Activated T-helper 1 cell treated with anti-CD3 and anti-CD28 coated beads, Interleukin-2, amount 50 U/mL, for 16 hours (primary cell): ENCODE results near the gene KCNAB1.
"Not testable (repeated sequence)": the region's sequence is repeated elsewhere in the genome, so short reads cannot be mapped to it uniquely, and the experiment has no call there.

ENCODE experiments used
- DNase-seq, 2 donors: peaks; one replicate each; pipeline ENCODE4 v3.0.0-alpha.2; 2020; ENCODE audit warnings: low read depth in 1 of 2, low spot score in 1 of 2

Gene KCNAB1

DNA sequence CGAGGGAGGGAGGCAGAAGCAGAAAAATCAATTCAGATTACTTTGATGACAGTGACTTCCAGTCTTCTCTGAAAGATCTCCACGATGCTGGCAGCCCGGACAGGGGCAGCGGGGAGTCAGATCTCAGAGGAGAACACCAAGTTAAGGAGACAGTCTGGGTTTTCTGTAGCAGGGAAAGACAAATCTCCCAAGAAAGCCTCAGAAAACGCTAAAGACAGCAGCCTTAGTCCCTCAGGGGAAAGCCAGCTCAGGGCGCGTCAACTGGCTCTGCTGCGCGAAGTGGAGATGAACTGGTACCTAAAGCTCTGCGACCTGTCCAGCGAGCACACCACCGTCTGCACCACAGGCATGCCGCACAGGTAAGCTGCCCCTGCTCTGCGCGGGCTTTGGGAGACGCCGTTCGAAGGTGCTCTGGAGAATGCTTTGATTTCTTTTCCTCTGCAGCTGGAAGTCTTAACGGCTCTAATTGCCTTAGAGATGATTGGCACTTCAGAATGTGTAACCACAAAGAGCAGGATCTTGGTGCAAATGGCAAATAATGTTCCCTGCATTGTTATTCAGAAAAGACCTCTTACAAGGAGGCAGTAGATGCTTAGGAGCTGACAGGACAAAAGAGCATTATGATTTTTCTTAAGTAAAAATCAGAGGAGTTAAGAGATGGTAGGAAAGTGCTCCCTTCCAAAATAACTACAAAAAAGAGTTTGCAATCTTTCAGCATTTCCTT lies at the start of gene KCNAB1:
Gene KCNAB1 (plus strand): TSS at position 51 of the 724 bp plus-strand sequence.
- no peak for DNase-seq

DNA sequence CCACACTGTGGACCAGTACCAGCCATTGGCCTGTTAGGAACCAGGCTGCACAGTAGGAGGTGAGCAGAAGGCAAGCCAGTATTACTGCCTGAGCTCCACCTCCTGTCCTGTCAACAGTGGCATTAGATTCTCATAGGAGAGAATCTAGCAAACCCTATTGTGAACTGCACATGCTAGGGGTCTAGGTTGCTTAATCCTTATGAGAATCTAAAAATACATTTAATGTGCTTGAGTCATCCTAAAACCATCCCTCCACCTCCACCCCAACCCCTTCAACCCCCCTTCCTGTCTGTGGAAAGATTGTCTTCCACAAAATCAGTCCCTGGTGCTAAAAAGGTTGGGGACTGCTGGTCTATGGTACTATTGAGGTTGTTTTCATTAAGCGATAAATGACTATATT lies 49.3 kb upstream of the KCNAB1 start:
- no peak for DNase-seq

DNA sequence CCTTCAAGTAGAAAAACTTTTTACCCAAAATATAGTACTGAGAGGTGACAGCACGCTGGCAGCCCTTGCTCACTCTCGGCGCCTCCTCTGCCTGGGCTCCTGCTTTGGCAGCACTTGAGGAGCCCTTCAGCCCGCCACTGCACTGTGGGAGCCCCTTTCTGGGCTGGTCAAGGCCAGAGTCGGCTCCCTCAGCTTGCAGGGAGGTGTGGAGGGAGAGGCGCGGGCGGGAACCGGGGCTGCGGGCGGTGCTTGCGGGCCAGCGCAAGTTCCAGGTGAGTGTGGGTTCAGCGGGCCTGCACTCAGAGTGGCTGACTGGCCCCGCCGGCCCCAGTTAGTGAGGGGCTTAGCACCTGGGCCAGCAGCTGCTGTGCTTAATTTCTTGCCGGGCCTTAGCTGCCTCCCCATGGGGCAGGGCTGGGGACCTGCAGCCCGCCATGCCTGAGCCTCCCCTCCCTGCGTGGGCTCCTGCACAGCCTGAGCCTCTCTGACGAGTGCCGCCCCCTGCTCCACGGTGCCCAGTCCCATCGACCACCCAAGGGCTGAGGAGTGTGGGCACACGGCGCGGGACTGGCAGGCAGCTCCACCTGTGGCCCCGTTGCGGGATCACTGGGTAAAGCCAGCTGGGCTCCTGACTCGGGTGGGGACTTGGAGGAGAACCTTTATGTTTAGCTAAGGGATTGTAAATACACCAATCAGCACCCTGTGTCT lies 47.3 kb upstream of the KCNAB1 start:
- not testable (repeated sequence) for DNase-seq

DNA sequence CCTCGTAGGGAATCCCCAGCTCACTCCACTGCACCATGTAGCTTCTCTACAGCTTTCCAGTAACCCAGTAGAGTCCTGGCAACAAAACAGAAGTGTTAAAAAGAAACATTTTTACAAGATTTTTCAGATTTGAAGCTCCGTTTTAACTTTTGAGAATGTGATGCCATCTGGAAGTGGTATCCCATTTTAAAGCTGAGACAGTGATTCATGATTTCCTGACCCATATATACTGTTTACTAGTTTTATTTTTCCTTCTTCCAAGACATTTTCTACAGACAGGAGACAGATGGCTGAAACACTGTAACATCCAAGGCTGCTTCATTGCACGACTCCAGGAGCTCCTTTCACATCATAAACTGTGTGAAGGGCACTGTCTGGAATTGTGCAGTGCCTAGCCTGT lies 30.3 kb upstream of the KCNAB1 start:
- no peak for DNase-seq

DNA sequence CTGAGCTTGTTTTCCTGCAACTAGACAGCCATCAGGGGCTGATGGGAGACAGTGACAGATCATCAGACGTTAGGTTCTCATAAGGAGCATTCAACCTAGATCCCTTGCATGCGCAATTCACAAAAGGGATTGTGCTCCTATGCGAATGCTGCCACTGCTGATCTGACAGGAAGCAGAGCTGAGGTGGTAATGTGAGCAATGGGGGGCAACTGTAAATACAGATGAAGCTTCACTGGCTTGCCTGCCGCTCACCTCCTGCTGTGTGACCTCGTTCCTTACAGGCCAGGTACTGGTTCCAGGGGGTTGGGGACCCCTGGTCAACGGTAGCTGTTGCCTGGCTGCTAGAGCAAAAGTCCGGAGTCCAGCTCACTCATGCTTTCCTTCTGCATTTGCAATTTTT lies 26.4 kb upstream of the KCNAB1 start:
- DNase-seq: no peak

DNA sequence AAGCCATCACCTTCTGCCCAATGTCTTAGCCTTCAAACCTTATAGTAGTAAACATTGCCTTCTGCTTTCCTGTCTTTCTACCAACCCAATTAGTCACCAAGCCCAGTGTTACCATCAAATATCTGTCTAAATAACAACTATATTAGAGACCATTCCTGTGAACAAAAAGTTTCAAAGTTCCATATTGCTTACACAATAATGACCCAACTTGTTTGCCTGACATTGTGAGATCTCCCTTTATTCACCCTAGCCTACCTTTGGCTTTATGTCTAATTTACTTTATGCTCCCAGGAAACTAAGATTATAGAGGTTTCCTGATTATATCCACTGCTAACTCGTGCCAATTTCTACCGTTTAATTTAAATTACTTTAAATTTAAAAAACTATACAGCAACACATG lies 26.0 kb upstream of the KCNAB1 start:
- DNase-seq: no peak

DNA sequence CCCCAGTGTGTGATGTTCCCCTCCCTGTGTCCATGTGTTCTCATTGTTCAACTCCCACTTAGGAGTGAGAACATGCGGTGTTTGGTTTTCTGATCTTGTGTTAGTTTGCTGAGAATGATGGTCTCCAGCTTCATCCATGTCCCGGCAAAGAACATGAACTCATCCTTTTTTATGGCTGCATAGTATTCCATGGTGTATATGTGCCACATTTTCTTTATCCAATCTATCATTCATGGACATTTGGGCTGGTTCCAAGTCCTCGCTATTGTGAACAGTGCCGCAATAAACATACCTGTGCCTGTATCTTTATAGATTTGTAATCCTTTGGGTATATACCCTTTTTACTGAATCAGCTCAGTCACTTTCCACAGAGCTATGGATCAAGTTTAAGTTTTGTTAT lies 24.7 kb upstream of the KCNAB1 start:
- DNase-seq: not testable (repeated sequence)

DNA sequence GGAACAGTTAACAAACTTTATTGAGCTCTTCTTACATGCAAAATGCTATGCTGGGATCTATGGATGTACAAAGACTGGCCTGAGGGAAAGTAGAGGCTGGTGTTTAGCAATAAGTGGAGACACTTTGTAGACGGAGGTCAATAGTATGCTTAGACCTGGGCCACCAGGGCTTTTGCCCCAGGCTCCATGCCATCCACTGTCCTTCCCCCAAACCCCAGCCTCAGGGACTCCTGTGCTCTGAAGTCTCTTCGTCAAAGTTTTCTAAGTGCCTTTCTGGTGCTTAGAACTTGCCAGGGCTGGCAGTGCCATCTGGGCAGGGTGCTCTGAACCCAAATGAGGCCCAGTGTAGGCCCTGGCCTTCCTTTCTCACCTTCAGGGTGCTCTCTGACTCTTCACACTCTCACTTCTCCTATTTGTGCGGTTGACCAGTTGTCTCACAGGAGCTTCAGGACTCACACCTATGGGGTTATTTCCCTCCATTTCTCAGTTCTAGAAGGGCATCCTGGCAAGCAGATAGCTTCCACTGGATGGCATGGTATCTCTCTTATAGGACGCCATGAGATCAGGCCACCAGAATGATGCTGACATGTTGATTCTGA lies 21.8 kb upstream of the KCNAB1 start:
- no peak for DNase-seq

DNA sequence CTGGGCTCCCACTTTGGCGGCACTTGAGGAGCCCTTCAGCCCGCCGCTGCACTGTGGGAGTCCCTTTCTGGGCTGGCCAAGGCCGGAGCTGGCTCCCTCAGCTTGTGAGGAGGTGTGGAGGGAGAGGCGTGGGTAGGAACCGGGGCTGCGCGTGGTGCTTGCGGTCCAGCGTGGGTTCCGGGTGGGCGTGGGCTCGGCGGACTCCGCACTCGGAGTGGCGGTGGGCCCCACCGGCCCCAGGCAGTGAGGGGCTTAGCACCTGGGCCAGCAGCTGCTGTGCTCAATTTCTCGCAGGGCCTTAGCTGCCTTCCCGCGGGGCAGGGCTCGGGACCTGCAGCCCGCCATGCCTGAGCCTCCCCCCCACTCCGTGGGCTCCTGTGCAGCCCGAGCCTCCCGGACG lies 21.0 kb upstream of the KCNAB1 start:
- DNase-seq: not testable (repeated sequence)

DNA sequence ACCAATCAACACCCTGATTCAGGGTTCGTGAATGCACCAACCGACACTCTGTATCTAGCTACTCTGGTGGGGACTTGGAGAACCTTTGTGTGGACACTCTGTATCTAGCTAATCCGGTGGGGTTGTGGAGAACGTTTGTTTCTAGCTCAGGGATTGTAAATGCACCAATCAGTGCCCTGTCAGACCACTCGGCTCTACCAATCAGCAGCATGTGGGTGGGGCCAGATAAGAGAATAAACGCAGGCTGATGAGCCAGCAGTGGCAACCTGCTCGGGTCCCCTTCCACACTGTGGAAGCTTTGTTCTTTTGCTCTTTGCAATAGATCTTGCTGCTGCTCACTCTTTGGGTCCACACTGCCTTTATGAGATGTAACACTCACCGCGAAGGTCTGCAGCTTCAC lies 20.4 kb upstream of the KCNAB1 start:
- not testable (repeated sequence) for DNase-seq

DNA sequence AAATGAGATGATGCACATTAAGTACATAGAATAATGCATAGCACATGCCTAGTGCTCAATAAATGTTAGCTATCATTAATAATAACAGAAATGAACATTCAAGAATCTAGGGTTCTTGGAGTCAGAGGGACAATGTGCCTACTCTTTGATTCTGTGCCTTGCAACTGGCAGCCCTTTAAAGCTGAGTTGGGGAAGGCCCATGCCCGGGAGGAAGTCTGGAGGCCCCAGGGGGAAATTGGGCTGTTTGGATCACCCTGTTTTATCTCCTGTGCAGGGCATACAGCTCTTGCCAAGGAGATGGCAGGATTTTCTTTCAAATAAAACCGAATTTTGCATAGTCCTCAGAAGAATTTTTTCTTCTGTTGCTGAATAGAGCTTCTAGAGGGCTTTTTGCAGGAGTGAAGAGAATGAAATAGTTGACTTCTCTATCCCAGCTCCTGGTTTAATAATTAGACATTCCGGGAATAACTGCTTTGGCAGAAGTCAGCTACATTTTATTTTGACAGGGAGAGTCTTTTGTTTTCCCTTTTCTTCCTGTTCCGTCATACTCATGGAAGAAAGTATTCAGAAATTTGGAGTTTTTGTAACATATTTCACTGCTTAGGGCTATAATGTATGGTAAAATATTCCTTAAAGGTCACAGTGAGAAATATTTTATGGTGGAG lies 18.0 kb upstream of the KCNAB1 start:
- no peak for DNase-seq

DNA sequence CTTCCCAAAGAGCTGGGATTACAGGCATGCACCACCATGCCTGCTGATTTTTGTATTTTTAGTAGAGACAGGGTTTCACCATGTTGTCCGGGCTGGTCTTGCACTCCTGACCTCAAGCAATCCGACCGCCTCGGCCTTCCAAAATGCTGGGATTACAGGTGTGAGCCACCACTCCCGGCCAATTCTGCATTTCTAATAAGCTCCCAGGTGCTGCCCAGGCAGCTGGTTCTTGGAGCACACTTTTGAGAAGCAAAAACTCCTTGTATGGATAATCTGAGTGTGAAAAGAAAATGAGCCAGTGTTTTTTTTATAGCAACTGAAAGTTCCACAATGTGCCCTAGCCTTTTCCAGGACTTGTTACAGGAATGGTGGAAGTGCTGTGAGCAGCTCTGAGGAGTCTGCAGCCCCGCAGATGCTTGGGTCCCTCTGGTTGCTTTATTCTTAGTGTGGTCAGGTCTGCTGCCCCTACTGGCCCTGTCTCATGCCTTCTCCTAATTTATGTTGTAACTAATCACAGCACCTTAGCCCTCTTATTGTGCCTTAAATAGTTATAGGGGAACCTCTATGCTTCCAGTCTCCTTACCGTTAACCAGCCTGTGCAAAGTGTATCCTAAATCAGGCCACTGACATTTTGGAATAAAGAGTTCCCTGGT lies 13.5 kb upstream of the KCNAB1 start:
- no peak for DNase-seq

DNA sequence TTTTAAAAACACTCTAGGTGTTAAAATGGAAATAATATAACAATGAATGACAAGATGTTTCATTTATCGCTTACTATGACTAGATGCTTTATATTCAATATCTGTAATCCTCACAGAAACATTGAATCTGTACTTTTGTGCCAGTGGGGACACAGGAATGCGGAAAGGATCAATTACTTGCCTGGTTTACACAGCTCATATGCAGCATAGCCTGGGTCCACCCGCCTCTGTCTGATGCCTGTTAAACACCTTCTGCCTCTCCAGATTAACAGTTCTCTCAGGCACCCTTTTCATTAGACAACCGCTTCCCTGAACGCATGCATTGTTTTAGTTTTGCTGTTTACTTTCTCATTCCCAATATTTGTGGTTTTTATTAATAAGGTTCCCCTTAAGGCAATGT lies 12.9 kb upstream of the KCNAB1 start:
- DNase-seq: no peak

DNA sequence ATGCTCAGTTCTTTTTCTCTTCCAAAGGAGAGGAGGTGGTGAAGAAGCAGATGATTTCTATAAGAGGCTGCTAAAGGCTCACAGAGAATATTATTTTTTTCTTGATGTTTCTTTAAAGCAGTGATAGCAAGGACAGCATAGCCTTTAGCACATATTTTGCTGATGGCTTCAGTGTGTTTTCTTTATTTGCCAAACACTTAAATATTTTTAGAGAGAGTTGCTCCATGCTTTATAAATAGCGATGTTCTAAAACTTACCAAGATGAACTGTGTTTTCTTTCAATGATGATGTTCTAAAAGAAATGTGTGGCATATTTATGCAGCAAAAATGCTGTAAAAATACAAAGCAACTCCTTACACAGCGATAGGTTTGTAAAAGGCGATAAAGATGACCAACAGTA lies 11.8 kb upstream of the KCNAB1 start:
- no peak for DNase-seq

DNA sequence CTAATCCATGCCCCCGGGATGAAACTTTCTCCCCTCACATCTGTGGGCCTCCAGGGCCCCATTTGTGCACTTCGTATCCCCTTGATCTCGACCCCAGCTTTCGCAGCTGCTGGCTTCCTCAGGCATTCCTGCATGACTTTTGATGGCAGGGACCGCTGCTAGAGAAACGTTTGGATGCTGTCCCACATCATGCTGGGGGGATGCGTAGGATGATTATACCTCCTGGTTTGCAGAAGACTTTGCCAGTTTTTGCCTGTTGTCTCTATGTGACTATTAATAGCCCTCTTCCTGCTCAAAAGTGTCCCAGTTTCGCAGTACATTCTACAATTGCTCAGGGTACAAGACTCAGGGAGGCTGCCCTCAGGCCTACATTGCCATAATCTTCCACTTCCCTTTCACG lies 10.4 kb upstream of the KCNAB1 start:
- no peak for DNase-seq

DNA sequence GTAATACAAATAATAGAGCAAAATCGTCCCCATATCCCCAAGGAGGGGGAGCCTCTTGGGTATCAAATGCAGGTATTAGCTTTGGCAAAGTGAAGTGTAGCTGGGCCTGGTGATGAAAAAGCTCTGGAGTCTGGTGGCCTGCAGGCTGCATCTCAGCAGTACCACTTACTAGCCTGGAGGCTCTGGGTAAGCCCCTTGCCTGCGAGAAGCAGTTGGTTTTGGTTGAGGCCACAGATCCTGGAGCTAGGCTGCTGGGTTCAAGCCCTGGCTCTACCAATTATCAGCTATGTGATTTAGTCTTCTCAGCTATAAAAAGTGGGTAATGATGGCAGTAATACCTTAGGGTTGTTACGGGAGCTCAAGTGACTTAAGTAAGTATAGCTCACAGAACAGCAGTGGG lies 6.1 kb downstream of the KCNAB1 start:
- no peak for DNase-seq

DNA sequence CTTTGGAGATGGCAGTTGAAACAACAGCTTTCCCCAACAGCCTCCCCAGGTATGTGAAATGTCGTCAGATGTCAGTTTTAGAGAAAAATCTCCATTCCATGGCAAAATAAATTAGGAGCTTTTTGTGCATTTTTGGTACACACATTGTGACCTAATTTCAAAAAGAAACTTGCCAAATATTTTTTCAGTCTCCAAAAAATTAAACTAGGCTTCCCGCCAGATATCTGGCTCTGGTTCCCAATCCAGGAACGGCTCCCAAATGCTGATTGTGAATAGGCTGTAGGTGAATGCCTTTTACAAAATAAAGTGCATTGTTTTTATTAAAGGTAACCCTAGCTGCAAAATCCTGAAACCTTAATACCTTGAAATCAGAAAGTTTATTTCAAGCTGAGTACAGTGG lies 10.9 kb downstream of the KCNAB1 start:
- no peak for DNase-seq

DNA sequence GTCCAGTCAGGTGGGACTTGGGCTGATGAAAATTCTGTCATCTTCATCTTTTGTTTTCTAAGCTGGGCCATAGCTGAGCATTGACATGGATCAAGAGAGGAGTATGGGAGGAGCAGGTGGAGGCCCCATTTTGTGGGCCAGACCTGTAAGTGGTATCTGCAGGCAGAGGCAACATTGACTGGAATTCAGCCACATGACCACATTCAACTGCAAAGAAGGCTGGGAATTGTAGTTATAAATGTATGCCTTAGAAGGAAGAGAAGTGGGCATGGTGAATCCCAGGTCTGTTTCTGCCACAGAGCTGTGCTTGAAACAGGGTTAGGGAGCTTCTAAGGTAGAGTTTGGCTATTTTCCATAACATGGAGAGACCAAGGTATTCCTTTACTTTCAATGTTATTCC lies 11.4 kb downstream of the KCNAB1 start:
- DNase-seq: no peak

DNA sequence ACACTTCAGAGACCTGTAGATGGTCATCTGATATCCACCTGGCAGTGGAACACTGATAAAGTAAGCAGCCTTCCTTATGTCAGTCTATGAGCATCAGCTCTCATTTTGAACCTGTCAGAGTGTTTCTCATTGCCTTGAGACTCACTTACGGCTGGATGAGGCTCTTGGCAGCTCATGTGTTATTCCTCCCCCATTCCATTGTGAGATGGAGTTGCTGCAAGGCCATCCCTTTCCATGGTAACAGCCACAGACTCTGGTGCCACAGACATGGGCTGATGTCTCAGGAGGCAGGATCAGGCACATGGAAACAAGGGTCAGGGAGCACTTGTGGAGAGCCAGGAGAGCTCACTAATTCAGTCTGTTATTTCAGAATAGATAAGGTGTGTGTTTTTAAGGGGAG lies 11.9 kb downstream of the KCNAB1 start:
- DNase-seq: no peak

DNA sequence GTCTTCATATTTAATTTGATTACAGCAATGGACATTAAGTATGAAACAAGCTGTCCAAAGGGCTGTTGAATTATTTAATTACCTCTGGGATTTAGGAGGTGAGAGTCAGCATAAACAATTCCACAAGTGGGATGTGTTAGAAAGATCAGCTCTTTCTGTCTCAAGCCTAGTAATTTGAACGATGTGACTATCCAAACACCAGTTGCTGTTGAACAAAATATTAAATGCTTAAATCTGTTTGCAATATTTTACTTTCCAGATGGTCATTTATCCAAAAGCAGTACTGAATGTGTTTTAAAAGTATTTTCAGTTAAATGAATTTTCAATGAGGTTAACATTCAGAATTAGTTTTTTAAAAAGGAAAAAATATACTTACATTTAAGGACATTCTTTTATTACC lies 12.7 kb downstream of the KCNAB1 start:
- no peak for DNase-seq

DNA sequence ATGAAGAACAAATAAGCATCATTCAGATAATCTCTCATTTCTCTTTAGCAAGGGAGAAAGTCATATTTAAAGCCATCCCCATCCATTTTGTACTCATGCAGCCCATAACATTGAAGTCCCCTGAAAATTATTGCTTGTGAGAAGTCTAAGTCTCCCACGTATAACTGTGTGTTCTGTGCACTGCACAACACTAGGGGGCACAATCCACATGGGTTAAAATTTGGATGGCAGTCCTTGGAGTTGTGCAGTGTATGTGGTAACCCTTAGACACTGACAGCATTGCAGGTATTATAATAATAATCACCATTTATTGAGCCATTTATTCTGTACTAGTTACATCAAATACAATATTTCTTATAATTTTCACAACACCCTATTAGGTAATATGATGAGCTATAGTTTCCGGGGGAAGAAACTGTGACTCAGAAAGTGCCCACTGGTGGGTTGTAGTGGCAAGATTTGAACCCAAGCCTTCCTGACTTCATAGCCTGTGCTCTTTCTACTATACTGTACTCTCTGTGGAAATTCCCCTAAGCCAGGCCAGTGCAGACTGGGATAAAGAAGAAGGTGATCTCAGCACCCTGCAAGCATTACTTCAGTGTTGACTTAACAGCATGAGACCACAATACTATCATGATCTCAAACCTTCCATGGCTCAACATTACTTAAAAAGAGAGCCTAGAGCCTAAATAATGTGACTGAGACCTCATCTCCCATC lies 15.7 kb downstream of the KCNAB1 start:
- no peak for DNase-seq
